RWPE2 (cell line): ENCODE measurements around the gene GPR31.

Source experiments
- ATAC-seq: fragments of 200-7000 bp; cut with Tn5 transposase; 3 replicates; pipeline ENCODE4 v1.9.1; 2021; ENCODE audit warnings: low read depth
- DNase-seq: peaks from one replicate; pipeline ENCODE4 v3.0.0-alpha.2; 2020; ENCODE audit warnings: low spot score
- H3K27ac ChIP-seq: fragments of 450-650 bp; 2 replicates; pipeline ENCODE4 v1.5.1; 2017; ENCODE audit warnings: mild to moderate bottlenecking; ENCODE audit not compliant: poor library complexity, severe bottlenecking
- H3K27me3 ChIP-seq: fragments of 250-450 bp; sonication (Bioruptor Pico); 2 replicates; pipeline ENCODE4 v1.5.1; 2021; ENCODE audit warnings: mild to moderate bottlenecking, moderate library complexity; ENCODE audit not compliant: insufficient read depth, poor library complexity, severe bottlenecking
- H3K36me3 ChIP-seq: fragments of 250-450 bp; sonication (Bioruptor Pico); 2 replicates; pipeline ENCODE4 v1.5.1; 2020; ENCODE audit warnings: low read depth, mild to moderate bottlenecking, moderate library complexity
- H3K4me1 ChIP-seq: fragments of 250-450 bp; sonication (Bioruptor Pico); 2 replicates; pipeline ENCODE4 v1.5.1; 2021; ENCODE audit warnings: mild to moderate bottlenecking, moderate library complexity; ENCODE audit not compliant: insufficient read depth, poor library complexity, severe bottlenecking
- H3K4me3 ChIP-seq: fragments of 250-450 bp; sonication (Bioruptor Pico); 2 replicates; pipeline ENCODE4 v1.5.1; 2021; ENCODE audit warnings: mild to moderate bottlenecking, moderate library complexity; ENCODE audit not compliant: severe bottlenecking
- H3K9me3 ChIP-seq: fragments of 250-450 bp; sonication (Bioruptor Pico); 2 replicates; pipeline ENCODE4 v1.5.1; 2021; ENCODE audit warnings: mild to moderate bottlenecking, moderate library complexity; ENCODE audit not compliant: severe bottlenecking
- TF ChIP-seq, protein P1 (sequence below): fragments of 450-650 bp; IDR thresholded peaks from one replicate; pipeline ENCODE4 v1.5.1; 2017; ENCODE audit warnings: mild to moderate bottlenecking, moderate library complexity; ENCODE audit not compliant: poor library complexity, severe bottlenecking

The GPR31 gene

DNA sequence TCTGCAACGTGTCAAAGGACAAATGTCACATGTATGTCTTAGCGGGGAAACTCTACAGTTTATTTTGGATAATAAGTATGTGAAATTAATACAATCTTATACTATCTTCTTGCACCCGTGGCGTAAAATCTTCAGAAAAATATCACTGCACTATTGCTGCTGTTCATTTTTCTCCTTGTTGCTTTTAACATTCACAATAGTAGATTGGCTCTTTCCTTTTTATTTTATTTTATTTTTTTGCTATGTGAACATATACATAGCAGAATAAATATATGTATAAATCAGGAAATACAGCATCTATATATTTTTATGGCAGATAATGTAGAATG, 15.4 kb downstream of the GPR31 start:
- Histone ChIP-seq H3K4me1 (no peaks in the 10 kb centered on the region), H3K9me3 (no peaks in the 10 kb centered on the region), H3K36me3 (no peaks in the 10 kb centered on the region), H3K4me3 (no peak overlapping the region), H3K27ac (no peak overlapping the region), H3K27me3 (peaks cover 10% of the 10 kb centered on the region)
- no peak for ATAC-seq
- TF ChIP-seq, protein P1, sequence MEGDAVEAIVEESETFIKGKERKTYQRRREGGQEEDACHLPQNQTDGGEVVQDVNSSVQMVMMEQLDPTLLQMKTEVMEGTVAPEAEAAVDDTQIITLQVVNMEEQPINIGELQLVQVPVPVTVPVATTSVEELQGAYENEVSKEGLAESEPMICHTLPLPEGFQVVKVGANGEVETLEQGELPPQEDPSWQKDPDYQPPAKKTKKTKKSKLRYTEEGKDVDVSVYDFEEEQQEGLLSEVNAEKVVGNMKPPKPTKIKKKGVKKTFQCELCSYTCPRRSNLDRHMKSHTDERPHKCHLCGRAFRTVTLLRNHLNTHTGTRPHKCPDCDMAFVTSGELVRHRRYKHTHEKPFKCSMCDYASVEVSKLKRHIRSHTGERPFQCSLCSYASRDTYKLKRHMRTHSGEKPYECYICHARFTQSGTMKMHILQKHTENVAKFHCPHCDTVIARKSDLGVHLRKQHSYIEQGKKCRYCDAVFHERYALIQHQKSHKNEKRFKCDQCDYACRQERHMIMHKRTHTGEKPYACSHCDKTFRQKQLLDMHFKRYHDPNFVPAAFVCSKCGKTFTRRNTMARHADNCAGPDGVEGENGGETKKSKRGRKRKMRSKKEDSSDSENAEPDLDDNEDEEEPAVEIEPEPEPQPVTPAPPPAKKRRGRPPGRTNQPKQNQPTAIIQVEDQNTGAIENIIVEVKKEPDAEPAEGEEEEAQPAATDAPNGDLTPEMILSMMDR: peak; percentile 41
- DNase-seq: no peak

DNA sequence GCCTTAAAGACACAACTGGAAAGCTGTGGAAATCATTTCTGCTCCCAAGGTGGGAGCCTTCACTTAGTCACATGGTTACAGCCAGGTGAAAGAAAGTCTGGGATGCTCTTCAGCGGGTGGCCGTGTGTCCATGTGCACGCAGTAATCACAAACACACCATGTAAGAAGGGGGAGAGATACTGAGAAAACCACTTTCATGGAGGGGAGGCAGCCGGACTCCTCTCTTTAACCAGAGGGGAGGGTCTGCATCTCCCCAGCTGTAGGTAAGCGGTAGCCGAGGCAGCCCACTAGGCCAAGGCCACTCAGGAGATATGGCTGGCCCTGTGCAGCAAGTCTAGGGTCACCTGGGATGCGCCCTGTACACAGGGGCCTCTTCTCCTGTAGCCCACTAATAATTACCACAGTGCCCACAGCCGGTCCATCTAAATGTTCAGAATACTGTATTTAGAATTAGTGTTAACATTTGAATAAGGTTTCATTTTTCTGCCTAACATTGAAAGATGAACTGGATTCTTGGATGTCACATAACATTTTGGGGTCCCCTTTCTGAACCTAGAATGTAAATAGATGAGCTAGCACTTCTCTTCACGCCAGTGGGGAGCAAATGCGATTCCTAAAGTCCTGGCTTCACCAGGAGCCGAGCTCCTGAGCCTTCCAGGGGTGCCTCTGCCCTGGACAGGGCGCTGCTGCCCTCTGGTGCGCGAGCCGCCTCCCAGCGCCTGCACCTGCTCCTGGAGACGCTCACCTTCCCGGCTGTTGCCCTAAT, 15.9 kb downstream of the GPR31 start:
- Histone ChIP-seq H3K27ac (no peak overlapping the region), H3K9me3 (no peaks in the 10 kb centered on the region), H3K4me1 (no peaks in the 10 kb centered on the region), H3K36me3 (no peaks in the 10 kb centered on the region), H3K4me3 (no peak overlapping the region), H3K27me3 (peaks cover 8% of the 10 kb centered on the region)
- ATAC-seq (peak; percentile 91), DNase-seq (no peak)
- TF ChIP-seq, protein P1: peak; percentile 70

DNA sequence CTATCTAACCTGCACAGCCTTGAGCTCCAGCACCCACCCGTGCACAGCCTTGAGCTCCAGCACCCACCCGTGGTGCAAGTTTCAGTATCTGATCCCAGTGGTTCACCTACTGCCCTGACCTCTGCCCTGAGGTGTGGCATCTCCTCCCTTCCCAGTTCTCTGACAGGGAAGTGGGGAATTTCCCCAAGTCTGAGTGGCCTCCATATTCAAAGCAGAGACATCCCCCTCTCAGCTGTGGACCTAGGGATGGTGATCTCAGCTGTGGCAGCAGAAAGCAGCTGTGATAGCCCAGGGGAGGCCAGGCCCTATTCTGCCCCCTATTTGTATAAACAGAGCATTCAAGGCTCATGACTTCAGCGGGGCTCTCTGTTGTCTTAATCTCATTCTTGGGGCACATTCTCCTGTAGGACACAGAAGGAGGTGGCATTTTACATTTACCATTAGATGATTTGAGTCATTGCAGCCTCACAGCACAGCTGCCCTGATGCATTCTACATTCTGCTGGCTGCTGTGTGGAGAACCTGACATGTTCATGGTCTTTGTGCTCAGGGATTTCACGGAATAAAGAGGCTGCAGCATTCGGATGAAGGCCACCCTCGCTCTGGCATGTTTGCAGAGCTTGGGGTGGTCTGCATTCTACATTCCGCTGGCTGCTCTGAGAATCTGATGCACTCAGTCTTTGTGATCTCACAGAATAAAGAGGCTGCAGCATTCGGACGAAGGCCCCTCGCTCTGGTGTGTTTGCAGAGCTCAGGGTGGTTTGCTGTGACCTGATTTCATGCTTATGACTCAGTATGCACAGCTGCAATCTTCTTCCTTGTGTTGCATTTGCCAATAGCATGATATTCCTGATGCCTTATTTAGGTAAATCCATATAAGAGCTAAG, 16.9 kb downstream of the GPR31 start:
- Histone ChIP-seq H3K27ac (no peak overlapping the region), H3K27me3 (peaks cover 5% of the 10 kb centered on the region), H3K36me3 (no peaks in the 10 kb centered on the region), H3K9me3 (no peaks in the 10 kb centered on the region), H3K4me1 (no peaks in the 10 kb centered on the region), H3K4me3 (no peak overlapping the region)
- ATAC-seq (no peak), DNase-seq (no peak)
- TF ChIP-seq, protein P1: no peak

DNA sequence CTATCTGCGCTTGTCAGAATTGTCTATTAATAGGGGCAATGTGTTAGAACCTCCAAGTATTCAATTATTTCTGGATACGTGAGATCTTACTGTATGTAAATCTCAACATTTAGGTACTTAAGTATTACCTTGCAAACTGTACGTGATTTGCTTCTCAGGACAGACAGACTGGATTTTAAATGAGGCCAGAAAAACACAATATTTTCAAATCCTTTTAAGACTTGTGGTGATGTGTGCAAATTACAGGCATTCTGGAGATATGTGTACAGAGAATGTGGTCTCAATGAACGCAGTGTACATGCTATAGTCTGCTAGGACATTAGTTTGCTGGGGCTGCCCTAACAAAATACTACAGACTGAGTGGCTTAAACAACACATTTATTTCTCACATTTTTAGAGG, 18.0 kb downstream of the GPR31 start:
- Histone ChIP-seq H3K27ac (no peak overlapping the region), H3K4me1 (no peaks in the 10 kb centered on the region), H3K4me3 (no peak overlapping the region), H3K9me3 (no peaks in the 10 kb centered on the region), H3K27me3 (peaks cover 5% of the 10 kb centered on the region), H3K36me3 (no peaks in the 10 kb centered on the region)
- no peak for ATAC-seq
- DNase-seq: no peak
- TF ChIP-seq, protein P1: no peak

DNA sequence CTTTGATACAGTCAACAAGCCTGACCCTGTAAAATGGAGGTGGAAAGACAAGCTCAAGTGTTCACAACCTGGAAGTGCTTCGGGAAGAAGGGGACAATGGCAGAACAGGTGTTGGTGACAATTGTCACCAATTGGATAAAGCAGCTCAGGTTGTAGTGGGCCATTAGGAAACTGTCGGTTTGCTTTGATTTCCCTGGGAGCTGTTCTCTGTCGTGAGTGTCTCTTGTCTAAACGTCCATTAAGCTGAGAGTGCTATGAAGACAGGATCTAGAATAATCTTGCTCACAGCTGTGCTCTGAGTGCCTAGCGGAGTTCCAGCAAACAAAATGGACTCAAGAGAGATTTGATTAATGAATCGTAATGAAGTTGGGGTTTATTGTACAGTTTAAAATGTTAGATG, 19.9 kb downstream of the GPR31 start:
- TF ChIP-seq, protein P1: no peak
- H3K4me1 ChIP-seq: no peaks in the 10 kb centered on the region
- ATAC-seq (no peak), DNase-seq (no peak)
- no peak overlapping the region for H3K4me3 ChIP-seq
- H3K27ac ChIP-seq: no peak overlapping the region
- H3K36me3 ChIP-seq: no peaks in the 10 kb centered on the region
- no peaks in the 10 kb centered on the region for H3K9me3 ChIP-seq
- H3K27me3 ChIP-seq: peaks cover 5% of the 10 kb centered on the region
